CD4-positive, alpha-beta T cell treated with Interleukin-6 at 100 ng/mL for 8 hours (primary cell): ENCODE results near the gene E2F3.
A peak's percentile ranks its signal among the peaks of the same experiment; 100 is the strongest.

Experiments
- DNase-seq: peaks from one replicate; pipeline ENCODE4 v3.0.0-alpha.2; 2020; ENCODE audit warnings: mixed read lengths, low spot score

E2F3 gene

GRCh38 chr6:20402342-20403069, 827 bp downstream of the E2F3 start:
- peak; percentile 9 for DNase-seq

GRCh38 chr6:20403070-20403765, 1.5 kb downstream of the E2F3 start:
- DNase-seq = peak; percentile 85

GRCh38 chr6:20403766-20404640, 2.3 kb downstream of the E2F3 start:
- DNase-seq = peak; percentile 46

GRCh38 chr6:20404641-20405032, 3.0 kb downstream of the E2F3 start:
- DNase-seq = peak; percentile 75

GRCh38 chr6:20408851-20409250, 7.2 kb downstream of the E2F3 start:
- DNase-seq = no peak

GRCh38 chr6:20409427-20409971, 7.8 kb downstream of the E2F3 start:
- no peak for DNase-seq

- DNase-seq = no peak
Measured at GRCh38 chr6:20411544-20411943, 9.9 kb downstream of the E2F3 start.

GRCh38 chr6:20411953-20412681, 10.4 kb downstream of the E2F3 start:
- no peak for DNase-seq

GRCh38 chr6:20412682-20413073, 11.0 kb downstream of the E2F3 start:
- DNase-seq = no peak

GRCh38 chr6:20413826-20414225, 12.1 kb downstream of the E2F3 start:
- DNase-seq = no peak

- no peak for DNase-seq
Measured at GRCh38 chr6:20414711-20415110, 13.0 kb downstream of the E2F3 start.

GRCh38 chr6:20415304-20415703, 13.6 kb downstream of the E2F3 start:
- no peak for DNase-seq

GRCh38 chr6:20415712-20416454, 14.2 kb downstream of the E2F3 start:
- no peak for DNase-seq

- DNase-seq = no peak
Measured at GRCh38 chr6:20416567-20417345, 15.1 kb downstream of the E2F3 start.

GRCh38 chr6:20417819-20418218, 16.1 kb downstream of the E2F3 start:
- no peak for DNase-seq

- DNase-seq = no peak
Measured at GRCh38 chr6:20426177-20427082, 24.8 kb downstream of the E2F3 start.

GRCh38 chr6:20427856-20428255, 26.2 kb downstream of the E2F3 start:
- DNase-seq = no peak

GRCh38 chr6:20432692-20433091, 31.0 kb downstream of the E2F3 start:
- DNase-seq = no peak

- DNase-seq = no peak
Measured at GRCh38 chr6:20433321-20433720, 31.6 kb downstream of the E2F3 start.
